Astrocyte of the hippocampus (primary cell): ENCODE measurements around the gene GIT1.

ENCODE experiments used
- DNase-seq: peaks from one replicate; pipeline ENCODE4 v3.0.0; 2011; ENCODE audit warnings: low read depth, low spot score

The GIT1 gene

DNA sequence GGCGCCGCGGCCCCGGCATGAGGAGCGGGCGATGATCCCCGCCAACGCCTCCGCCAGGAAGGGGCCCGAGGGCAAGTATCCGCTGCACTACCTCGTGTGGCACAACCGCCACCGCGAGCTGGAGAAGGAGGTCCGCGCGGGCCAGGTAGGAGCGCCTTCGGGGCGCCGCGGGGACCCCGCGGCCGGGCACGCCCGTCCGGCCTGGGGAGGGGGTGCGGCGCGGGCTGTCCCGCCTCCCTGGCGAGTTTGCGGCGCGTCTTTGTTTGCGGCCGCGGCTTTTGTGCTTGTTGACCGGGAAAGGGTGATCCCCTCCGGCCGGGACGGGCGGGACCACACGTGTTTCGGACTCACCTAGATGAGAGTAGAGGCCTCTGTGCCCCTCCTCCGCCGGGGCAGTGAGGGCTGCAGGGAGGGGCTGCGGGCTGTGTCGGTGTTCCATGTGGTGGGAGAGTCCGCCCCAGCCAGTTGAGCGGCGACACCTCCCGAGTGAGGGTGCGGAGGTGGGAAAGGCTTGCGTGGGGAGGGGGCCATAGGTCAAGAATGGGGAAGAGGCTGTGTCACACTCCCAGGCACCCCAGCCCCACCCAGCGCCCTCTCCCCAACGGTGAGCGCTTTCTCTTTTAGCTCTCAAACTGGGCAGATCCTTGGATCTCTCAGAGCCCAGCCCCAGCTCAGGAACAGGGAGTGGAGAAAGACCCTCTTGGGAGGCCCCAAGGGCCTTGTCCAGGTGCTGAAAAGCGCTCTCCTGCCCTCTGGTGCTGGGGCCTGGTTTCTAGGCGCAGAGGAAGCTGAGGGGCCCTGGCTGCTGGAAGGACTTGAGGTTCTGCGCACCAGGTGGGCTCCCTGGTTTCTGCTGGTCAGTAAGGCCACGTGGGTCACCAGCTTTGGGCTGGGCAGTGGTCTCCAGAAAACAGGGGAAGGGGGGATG is 4.4 kb upstream of the GIT1 start:
- DNase-seq = peak; percentile 66

DNA sequence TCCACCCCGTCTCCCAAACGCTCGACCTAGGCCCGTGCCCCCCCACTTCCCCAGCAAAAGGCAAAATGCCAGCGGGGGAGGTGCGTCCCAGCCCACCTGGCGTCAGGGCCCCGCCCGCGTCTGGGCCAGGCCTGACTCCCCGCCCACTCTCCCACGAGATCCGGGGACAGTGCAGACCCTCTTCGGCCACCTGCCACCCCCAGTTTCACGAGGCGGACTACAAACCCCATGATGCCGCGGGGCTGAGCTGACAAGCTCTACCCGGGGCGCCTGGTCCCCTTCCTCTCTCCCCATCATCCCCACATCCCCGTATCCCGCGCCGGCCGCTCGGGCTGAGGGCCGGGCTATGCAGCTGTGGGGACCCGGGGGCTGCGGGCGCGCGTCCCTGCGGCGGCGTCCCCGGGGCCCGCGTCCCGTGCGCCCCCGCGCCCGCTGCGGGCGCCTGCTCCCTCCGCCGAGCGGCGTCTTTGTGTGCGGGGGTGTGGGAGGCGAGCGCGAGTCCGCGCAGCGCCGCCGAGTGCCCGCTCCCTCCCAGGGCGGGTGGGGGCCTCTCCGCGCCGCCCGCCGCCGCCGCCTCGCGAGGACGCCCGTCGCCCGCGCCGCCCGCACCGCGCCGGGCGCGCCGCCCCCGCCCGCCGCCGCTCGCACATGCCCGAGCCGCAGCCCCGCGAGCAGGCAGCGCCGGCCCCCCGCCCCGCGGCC is 3.6 kb upstream of the GIT1 start, which contains the start of gene ANKRD13B:
Gene ANKRD13B (plus strand): TSS at position 283 of the 702 bp plus-strand sequence. CDS start 490 bp downstream, outside the sequence.
- DNase-seq = peak; percentile 64

DNA sequence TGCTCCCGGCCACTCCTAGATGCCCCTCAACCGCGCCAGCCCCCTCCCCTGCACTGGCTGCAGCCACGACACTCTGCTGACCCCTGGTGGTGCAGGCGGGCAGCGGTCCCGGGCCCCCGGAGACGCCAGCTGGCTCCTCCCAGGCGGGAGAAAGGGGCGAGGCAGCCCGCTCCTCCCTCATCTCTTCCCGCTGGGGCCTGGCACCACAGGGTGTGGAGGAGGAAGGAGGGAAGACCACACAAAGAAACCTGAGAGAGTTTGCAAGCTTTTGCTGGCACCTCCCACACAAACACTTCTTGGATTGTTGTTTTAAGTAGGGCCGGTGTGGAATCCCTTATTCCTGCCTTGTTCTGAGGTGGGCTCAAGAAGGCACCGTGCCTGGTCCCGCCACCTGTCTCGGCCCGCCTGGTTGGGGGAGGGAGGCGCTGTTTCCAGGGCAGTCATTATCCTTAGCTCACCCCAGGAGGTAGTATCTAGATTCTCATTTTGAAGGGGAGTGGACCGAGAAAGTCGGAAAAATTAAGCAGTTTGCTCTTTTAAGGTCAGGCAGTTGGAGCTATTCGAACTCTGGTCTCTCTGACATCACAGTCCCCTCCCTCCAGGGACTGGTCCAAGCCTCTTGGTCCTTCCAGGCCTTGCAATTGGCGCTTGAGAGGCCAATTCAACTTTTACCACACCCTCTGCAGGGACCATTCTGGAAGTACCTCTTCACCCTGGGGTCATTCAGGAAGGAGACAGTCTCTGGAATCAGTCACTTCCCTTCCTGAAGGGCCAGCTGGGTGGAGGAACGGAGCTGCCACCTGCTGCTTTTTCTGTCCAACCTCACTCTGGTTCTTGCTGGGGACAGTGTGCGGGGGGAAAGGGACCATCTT is 2.5 kb upstream of the GIT1 start:
- DNase-seq = peak; percentile 97

DNA sequence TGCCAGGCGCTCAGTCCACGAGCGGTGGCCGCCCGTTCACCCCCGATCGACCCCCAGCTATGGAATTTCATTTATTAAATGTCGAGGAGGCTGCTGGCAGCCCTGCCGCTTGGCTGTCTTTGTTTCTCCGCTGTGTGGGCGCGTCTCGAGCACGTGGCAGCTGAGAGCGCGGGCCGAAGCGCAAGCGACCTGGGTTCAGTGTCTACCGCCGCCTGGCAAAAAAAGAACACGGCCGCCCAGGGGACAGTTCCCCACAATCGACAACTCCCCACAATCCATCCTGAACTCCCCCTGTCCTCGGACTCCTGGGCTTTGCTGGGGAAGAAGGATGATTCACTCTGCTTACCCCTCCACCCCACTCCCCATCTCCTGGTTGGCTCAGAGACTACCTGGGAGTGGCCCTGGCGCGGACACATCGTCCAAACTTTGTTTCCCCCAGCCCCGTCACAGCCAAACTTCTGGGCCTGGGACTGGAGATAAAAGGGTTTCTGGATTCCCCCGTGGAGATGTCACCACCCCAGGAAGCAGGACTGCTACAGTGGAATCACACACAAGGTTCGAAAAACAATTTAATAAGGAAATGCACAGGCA is 1.8 kb upstream of the GIT1 start:
- peak; percentile 81 for DNase-seq

DNA sequence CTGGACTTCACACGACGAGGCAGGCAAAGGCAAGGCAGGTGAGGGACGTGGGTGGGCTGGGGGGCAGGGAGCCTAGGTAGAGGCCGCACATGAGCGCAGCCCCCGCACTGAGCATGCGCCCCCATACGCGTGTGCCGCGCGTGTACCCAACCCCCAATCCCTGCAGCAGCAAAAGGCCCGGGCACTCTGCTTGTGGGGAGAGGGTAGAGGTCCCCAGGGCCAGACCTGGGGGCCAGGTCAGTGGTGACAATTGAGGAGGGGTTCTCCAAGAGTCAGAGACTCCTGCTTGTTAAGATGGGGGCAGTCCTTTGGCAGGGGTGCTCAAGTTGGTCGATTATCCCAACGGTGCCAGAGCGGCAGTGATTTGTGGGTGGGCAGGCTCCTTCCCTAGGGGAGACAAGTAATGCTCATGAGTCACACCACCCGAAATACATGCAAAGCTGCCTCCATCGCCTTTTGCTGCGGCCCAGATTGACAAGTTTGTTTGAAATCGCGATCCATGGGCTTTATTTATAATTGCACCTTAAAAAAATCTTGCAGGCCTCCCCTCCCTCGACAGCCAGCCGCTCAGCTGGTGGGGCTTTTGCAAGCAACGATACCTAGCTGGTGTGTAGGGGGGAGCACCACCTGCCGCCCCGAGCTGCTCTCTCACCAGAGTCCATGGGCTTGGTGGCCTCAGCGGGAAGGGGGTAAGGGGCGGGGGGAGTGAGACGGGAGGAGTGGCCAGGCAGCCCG is 1.1 kb upstream of the GIT1 start:
- DNase-seq = peak; percentile 68

DNA sequence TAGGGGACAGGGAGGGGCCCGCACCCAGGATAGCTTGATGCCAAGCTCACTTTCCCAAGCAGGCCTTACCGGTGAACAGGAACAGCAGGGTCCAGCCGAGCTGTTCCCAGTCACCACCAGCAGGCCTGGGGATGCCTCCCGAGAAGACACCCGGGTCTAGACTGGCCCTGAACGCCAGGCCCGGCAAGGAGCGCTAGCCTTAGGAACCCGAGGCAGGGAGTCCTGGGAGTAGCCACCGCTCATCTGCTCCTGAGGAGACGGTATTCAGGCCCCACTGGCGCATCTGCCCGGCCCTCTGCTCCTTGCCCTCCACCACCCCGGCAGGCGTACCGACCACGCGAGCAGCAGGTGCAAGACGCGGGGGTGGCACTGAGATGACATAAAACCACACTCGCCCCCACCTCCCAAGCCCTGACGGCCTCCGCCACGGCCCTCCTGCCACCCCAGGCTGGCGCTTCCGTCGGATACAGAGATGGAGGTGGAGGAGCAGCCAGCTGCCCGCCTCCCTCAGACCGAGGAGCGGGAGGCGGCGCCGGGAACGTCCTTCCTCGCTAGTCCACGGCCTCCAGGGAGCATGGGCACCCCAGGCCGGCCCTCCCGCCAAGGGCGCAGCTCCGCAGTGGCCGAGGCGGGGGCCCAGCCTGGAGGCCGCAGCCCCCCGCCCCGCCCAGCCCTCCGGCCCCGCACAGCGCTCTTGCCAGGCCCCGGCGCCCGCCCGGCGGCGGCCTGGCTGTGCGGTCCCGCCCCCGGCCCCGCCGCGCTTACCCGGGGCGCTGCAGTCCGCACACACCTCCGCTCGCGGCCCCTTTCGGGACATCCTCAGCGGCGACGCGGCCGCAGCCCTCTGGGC is 661 bp downstream of the GIT1 start:
- peak; percentile 61 for DNase-seq

DNA sequence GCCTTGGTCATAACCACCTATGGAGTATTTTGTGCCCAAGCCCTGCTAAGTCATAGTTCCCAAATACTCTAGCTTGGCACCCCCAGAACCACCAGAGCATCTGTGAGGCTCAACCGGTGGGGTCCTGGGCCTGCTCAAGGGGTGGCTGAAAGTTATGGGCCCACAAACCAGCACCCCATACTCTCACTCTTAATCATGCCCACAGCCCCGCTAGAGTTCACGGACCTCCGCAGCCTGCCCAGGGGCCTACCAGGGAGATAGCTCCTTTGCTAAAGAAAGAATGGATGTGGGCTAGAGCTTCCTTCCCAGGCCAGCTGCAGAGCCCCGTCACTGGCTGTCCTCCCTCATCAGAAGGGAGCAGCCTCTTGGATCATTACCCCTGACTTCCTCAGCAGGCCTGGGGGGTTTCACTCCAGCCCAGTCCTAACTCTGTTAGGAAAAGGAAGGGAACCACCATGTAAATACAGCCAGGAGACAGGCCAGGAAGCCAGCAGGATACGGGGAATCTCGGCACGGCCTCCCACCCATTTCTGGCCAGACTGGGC is 1.4 kb downstream of the GIT1 start:
- DNase-seq = no peak

DNA sequence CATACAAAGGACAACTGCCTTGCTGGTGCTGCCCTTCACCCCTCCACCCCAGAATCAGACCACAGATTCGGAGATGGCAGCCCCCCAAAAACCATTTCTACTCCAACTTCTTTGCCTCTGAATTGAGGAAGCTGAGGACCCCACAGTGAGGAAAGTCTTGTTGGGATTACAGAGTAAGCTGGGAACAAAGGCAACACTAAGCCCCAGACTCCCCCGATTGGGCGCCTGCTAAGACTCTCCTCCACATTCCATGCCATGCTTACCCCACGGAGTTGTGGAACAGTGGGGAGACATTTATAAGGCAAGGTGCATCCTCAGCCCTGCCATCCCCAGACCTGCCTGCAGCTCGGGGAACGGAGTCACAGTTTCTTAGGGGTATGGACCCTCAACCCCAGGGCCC is 1.9 kb downstream of the GIT1 start:
- no peak for DNase-seq

DNA sequence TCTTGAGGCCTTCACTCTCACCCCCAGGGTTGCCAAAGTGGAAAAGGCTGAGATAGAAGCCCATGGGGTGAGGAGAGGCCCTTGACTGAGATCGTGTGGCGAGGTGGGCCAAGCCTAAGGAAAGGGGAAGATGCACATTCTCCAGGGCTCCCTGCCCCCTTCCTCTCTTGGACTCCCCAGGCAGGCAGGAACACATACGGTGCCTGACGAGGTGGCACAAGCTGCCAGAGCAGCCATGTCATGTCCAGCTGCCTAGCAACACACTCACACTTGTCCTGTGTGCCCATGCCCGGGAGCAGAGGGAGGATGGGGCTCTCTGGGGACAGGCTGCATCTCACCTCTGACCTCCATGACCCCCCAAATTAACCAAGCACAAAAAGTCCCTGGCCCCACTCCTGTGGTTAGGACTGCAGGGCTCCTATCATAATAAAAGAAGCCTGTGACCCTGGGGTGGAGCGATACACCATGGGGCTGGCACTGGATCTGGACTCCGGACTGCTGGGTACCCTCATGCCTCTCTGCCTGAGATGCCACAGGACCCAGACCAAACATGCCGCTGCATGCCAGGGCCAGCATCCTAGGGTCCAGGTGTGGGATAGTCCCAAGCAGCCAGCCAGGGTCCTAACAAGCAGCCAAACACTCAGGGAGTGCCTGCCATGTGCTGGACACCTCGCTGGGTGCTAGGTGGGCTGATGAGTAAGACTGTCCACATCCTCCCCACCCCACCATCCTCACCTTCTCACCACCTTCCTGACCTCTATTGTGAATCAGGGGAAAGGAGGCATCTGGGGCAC is 2.6 kb downstream of the GIT1 start:
- no peak for DNase-seq

DNA sequence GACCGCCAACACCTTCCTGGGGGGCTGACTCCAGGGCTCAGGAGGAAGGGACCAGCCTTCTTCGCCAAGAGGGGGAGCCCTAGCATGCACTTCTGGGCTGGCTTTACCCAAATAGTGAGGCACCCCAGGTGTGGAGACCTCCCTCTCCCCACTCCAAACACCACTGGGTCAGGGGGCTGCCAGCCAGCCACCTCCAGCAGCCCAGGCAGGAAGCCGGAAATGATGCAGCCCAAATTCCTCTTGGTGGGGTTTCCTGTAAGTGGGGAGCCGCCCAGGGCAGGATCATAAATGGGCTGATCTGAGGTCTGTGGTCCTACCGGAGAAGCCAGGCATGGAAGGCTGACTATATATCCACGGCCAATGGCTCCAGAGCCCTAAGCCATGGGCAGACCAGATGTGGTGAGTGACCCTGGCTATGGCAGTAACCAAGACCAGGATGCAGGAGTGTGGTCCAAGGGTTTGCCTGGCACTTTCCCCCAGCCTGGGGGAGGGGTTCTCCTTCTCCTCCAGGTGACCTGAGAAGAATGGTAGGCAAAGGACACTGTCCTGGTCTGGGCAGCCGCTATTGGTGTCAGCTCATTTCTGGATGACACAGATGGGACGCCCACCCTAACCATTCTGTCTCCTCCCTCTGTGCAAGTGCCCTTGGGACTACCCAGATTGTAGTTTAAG is 4.2 kb downstream of the GIT1 start:
- DNase-seq = no peak

DNA sequence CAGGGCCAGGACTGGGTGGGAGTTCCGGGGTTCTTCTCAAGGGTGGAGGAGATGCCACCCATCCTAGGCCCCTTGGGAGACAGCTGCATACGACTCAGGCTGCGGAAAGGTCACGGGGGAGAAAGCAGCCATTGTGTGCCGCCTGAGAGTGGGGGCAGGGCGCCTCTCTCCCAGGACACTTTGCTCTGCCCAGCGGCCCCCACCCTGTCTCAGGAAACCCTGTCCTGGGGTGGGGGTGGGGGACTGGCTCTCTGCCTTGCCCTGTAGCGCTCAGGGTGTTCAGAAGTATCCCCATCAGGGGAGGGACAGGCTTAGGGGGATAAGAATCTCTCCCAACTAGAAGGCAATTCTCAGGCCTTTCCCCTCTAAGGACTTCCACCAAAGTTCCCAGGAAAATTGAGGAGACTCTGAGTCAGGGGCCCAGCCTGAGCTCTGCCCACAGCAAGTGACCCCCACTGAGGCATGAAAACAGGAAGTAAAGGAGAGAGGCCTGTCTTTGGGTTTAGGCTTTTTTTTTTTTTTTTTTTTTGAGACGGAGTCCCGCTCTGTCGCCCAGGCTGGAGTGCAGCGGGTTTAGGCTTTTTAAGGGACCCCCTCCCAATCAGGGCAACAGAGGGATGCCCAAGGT is 4.9 kb downstream of the GIT1 start:
- no peak for DNase-seq

DNA sequence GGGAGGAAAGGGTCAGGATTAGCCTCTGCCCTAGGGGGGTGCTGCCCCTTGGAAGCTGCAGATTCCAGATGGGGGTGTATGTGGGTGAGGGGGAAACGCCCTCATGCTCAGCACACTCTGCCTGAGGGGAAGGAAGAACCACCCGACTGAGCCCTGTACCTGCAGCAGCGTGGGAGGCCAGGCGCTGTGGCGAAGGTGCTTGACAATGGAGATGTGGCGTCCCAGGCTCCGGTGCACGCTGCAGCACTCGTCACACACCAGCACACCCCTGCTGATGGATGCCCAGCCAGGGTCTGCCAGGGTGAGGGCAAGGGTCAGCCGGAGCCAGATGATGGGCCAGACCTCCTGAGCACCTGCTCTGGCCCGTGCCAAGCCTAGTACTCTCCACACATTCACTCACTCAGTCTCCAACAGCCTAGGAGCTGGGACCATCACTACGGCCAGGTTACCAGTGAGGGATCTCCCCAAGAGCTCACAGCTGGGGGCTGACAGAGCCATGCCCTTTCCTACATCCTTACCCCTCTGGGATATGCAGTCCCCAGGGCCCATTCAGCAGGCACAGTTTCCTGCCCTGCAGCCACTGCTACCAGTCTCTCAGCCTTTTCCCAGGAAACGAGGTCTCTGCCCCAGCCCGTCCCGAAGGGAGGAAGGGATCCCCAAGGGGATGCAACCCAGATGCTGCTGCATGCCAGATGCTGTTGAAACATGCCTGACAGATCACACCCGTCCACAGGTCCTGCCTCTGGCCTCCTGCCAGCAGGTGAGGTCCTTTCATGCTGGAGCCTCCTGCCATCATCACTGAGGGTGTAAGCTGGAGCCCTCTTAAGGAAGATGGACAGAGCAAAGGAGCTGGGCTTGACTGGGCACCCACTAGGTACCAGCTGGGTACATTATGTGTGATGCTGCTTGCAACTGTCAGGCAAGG is 5.9 kb downstream of the GIT1 start:
- no peak for DNase-seq

DNA sequence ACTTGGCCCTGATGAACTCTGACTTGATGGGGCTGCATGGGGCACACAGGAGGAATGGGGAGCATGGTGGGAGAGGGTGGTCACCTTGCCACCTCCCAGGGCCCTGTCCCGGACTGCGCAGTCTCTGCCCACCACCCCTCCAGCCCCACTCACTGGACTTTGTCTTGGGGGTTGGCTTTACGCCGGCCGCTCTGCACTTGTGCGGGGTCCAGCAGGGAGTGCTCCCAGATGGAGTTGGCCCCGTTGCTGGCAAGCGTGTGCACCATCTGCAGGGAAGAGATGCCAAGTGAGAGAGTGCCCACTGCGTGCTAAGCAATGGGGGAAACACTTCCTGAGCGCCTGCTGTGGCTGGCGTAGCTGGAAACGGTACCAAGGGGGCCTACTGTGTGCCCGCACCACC is 6.7 kb downstream of the GIT1 start:
- DNase-seq = no peak

DNA sequence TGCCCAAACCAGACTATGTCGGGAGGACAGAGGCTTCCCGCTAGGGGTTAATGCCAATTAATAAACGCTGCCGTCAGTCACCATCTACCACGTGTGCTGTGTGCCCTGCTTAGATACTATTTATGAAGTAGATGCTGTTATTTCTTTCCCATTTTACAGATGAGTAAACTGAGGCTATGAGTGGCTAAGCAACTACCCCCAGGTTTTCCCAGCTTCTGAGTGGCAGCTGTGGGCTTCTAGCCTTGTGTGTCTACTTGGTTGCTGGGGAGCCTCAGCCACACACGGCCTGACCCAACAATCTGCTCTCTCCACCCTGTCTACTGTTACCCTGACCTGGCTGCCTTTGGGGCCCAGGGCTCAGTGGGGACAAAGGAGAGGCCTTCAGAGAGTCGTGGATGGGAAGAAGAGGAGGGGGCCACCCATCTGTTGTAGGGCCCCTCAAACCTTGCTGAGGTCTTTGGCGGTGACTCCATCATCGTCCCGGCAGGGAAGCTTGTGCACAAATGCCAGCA is 7.1 kb downstream of the GIT1 start:
- no peak for DNase-seq

DNA sequence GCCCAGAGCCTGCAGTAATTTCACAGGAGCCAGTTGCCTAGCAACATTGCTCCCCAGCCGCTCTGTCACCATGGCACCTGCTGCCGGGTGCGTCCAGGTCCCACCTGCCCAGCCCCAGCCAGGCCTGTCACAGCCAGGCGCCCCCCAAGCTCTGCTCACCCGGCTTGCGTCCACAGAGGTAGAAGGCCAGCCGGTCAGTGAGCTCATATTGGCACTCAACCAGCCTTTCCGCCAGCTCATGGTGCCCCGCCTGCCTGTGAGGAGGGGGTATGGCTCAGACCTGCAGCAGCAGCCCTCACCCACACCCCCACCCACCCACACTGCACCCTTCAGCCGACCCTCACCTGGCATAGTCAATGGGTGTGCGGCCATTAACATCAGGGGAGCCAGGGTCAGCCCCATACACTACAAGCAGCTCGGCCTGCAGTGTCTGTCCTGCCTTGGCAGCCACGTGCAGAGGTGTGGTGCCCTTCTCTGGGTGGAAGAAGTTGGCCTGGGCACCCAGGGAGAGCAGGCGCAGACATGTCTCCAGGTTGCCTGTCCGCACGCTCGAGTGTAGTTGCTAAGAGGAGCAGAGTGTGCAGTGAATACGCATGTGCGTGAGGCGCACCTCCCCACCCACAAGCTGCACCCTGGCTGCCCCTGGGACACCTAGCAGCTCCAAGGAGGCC is 7.7 kb downstream of the GIT1 start:
- DNase-seq = no peak
